AG09319 (cell line): Measurements from ENCODE around the gene AHNAK.

Experiments used
- DNase-seq: peaks from one replicate; pipeline ENCODE4 v3.0.0-alpha.2; 2010; ENCODE audit warnings: low read depth; ENCODE audit errors: extremely low read depth
- TF ChIP-seq, protein P1 (sequence below): IDR thresholded peaks from 2 replicates; pipeline ENCODE4 v1.5.1; 2011; ENCODE audit warnings: low read depth, mild to moderate bottlenecking, inconsistent platforms, low read length, moderate library complexity

AHNAK gene

DNA sequence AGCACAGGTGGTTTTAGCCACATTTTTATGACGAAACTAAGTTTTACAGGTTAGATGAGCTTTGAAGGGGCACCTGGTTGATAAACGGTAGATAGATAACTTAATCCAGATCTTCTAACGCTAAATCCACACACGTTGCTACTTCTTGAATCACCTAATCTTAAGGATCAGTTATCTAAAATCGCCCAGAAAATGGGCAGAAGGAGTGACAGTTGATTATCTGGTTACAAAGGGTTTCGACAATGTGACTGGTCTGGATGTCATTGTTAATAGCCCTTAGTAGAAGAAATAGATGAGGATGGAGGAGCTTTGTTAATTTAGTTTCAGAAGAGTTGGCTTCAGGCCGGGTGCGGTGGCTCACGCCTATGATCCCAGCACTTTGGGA lies 84.1 kb downstream of the AHNAK start:
- TF ChIP-seq, protein P1, sequence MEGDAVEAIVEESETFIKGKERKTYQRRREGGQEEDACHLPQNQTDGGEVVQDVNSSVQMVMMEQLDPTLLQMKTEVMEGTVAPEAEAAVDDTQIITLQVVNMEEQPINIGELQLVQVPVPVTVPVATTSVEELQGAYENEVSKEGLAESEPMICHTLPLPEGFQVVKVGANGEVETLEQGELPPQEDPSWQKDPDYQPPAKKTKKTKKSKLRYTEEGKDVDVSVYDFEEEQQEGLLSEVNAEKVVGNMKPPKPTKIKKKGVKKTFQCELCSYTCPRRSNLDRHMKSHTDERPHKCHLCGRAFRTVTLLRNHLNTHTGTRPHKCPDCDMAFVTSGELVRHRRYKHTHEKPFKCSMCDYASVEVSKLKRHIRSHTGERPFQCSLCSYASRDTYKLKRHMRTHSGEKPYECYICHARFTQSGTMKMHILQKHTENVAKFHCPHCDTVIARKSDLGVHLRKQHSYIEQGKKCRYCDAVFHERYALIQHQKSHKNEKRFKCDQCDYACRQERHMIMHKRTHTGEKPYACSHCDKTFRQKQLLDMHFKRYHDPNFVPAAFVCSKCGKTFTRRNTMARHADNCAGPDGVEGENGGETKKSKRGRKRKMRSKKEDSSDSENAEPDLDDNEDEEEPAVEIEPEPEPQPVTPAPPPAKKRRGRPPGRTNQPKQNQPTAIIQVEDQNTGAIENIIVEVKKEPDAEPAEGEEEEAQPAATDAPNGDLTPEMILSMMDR, result no peak
- no peak for DNase-seq

DNA sequence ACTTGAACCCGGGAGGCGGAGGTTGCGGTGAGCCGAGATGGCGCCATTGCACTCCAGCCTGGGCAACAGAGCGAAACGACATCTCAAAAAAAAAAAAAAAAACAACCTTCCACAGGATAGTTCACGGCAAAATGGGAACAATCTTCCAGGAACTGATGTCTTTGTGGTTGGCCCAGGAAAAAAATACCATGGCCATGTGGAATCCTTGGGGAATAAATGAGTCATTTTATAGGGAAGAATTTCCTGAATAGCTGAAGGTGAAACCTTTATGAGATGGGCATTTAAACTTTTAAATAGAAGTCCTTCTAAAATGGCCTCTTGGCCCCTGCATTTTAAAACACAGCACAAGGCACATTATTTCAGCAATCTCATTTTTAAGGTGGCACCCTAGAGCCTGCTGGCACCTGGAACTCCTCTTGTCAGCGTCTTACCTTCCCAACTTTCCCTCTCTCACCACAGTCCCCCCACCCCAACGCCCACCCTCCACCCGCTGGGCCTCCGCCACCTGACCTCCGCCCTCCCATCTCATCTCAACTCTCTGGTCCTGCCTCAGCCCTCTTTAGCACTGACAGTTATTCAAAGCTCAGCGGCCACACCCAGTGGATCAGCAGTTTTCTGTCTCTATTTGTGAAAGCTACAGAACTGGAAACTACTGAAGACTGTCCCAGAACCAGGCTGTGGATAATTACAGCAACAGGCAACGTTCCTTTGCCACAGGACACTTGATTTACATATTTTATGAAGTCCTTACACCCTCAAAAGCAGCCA lies 84.7 kb downstream of the AHNAK start:
- no peak for DNase-seq
- TF ChIP-seq, protein P1, result no peak

DNA sequence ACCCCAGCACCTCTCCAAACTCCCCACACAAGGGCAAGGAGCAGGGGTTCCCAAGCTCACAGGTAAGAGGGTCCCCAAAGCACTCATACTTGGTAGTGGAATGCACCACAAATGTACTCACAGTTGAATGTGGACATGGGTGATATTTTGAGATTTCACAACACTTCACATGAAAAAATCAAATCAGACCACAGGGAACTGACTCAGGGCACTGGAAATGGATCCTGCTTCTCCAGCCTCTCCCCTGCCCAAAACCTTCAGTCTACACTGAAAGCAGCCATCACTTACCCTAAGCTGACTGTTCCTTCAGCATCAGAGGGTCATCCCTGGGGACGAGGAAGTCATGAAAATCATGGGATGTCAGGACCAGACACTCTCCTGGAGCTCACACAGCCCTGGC lies 87.5 kb downstream of the AHNAK start:
- TF ChIP-seq, protein P1, result no peak
- DNase-seq, result no peak

DNA sequence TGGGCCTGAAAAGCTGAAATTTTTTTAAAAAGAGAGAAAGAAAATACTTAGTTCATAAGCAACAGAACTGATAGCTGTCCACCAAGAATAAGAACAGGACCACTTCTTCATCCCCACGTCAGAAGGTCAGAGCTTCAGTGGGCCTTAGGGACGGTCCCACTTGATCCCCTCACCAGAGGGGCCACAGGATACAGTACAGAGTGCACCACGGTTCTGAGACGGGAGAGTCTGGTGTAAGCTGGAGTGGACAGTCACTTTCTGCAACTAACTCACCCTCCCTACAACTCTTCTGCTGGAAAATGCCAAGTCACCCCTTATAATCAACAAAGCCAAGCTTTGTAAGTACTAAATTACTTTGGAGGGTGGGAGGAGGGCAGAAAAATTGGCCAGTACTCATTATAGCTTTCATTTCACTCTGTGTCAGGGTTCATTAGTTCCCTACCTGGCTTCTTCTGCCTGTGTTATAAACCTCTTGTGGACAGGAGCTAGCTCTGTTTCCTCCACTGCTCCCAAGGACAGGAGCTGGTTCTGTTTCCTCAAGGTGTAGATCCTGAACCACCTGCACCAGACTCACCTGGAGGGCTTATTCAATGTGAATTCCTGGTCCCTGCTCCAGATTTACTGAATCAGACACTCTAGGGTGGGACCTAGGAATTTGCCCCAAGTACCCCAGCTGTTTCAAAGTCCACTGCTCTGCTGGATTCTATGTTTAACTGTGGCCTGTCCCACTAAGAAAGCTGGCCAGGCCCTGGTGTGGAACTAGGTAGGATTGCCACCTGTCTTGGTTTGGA lies 88.2 kb downstream of the AHNAK start:
- TF ChIP-seq, protein P1, result no peak
- no peak for DNase-seq

DNA sequence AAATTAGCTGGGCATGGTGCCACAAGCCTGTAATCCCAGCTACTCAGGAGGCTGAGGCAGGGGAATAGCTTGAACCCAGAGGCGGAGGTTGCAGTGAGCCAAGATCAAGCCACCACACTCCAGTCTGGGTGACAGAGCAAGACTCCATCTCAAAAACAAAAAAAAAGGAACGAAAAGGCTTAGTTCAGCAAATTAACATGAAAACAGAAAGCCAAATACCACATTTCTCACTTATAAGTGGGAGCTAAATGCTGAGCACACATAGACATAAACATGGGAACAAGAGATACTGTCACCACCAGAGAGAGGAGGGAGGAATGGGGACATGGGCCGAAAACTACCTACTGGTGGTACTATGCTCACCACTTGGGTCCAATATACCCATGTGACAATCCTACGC lies 89.1 kb downstream of the AHNAK start:
- DNase-seq, result no peak
- TF ChIP-seq, protein P1, result no peak

DNA sequence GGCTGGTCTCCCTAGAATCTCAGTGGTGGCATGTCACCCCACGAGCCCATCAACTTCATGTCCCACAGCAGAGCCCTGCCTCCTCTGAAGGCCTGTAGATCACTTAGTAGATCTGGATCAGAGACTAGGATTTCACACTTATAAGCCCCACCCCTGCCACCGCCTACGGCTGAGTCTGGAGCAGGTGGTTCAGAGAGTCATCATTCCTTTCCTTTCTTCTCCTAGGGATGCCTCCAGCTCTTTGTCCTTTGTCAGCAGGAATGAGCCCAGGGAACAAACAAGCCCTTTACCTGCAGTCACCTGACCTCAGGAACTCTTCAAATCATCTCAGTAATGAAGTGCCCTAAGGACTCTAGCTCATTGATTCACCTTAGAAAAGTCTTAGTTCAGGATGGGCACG lies 90.0 kb downstream of the AHNAK start:
- DNase-seq, result no peak
- TF ChIP-seq, protein P1, result no peak

DNA sequence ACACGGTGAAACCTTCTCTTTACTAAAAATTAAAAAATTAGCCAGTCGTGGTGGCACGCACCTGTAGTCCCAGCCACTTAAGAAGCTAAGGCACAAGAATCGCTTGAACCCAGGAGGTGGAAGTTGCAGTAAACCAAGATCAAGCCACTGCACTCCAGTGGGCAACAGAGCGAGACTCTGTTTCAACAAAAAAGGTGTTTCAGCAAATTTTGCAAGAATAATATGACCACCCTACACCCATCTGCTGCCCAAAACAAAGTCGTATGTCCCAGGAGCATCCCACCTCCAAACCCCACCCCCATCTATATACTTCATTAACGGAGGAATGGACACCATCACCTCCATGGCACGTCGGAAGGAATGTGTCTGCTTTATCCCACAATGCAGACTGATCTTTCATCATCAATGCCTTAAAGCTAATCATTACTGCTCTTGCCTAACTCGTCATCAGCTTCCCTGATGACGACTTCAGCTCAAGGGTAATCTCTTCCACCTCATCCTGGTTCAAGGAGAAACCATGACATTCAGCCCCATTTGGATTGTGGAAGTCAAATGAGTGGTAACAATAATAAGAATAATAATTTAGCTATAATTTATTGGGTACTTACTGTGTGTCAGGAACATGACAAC lies 93.7 kb downstream of the AHNAK start:
- TF ChIP-seq, protein P1, result no peak
- DNase-seq, result no peak
